ENCODE measurements around the gene CSHL1. TPM values are rescaled to one million over a fixed set of nuclear protein-coding genes. Genes with fewer than 3 reads are reported as not detected.
A peak's percentile ranks its signal among the peaks of the same experiment; 100 is the strongest.

The CSHL1 gene
- total RNA-seq, 2 experiments from 2014 or later = not detected

DNA sequence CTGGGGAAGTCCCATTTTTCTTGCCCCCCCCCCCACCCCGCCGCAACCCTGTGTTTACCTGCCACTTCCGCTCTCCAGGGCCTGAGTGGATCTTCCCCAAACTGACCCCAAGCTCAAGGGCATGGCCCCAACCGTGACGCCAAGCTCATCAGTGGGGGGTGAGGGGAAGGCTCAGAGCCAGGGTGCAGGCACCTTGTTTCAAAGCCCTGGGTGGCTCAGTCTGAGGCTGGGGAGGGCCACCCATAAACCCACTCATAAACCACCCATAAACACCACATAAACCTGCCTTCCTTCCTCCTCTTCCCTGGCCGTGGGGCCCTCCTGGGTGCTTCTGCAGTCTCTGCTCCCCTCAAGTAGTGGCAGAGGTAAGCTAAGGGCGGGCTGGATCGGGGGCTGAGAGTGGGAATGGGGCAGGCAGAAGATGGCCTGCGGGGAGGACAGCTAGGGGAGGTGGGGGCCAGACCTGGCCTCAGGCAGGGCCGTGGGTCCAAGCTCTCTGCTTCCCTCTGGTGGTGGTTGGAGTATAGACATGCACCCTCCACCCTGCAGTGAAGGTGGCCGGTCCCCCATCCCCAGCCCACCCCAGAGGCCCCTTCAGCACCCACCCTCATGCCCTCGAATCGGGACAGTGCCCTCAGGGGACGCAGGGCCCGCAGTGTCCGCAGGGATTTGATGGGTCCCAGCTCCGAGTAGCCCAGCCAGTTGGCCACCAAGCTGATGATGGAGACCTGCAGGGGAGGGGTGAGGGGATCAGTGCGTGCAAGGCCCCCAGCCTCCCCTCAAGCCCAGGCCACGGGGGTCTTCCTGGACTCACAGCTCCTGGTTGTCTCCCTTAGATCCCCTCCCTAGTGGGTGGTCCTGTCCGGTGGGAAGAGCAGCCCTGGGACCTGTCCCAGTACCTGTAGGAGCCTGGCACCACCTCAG is 35.6 kb upstream of the CSHL1 start:
- Mint-ChIP-seq H3K27ac (peak overlapping the region; percentile 87), H3K36me3 (ENCODE audit: low read depth) (no peaks in the 10 kb centered on the region), H3K4me1 (peaks cover 18% of the 10 kb centered on the region), H3K4me3 (peak overlapping the region; percentile 50), H3K9me3 (no peaks in the 10 kb centered on the region), H3K27me3 (peaks cover 11% of the 10 kb centered on the region)
- ChIA-PET POLR2A (no interaction called here), CTCF (interaction anchor here (0.7 to 3.1 kb wide), 32 partner anchors 9 to 248 kb away, joined by 3 to 38 read pairs (median 5); partner anchors contain the start of genes CD79B, GH1, ICAM2 and PRR29)
- peak; percentile 64 for DNase-seq

DNA sequence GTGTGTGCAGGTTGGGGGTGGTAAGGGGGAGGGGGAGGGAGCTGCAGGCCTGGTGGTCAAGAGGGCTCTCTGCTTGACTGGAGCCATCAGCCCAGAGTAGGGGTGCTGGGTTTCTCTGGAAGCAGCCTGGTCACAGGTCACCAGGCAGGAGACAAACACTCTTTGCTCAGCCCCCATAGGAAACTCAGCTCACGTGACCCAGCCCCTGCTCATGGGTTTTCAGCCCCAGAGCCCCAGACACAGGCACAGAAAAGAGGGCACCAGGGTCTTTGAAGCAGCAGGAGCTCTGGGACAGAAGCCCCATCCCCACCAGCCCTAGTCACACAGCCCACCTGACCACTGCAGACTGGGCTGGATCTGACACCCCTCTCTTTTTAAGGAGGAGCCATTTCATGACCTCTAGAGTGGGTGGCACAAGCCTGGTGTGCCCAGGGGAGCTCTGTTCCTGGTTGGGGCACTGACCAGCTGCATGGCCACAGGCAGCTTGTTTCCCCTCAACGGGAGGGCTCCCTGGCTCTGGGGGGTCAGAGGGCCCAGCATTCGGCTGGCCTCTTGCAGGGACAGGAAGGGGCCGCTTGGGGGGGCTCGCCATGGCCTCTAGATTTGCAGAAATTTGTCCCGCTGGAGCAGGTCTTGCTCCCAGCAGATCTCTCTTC is 34.9 kb upstream of the CSHL1 start:
- Mint-ChIP-seq H3K27me3 (peaks cover 11% of the 10 kb centered on the region), H3K9me3 (no peaks in the 10 kb centered on the region)

DNA sequence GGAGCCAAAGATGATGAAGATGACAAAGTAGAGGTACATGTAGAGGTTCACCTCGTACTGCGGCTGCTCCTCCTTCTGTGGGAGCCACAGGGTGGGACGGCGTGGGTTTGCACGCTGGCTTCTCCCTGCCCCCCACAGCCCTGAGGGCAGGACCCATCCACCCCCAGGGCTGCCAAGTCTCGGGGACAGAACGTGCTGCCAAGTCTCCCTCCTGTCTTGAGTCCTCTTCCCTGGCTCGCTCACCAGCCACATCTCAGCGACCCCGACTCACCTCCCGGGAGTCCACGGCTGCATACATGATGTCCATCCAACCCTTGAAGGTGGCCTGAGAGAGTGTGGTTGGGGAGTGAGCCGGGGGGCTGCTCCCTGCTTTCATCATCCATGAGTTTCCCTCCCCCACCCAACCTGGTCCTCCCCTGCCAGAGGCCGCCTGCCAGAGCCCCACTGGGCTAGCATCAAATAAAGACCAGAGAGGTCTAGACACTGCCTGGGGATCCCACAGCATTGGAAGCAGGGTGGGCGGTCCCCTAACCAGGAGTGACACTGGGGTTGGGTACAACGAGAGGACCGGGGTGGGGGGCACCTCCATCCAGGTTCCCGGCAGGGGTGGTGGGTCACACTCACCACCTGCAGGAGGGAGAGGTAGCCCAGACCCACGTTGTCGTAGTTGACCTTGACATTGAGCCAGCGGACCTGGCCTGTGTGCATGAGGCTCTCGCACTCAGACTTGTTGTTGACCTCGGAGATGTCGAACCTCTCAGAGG is 33.9 kb upstream of the CSHL1 start:
- Mint-ChIP-seq H3K9me3 (no peaks in the 10 kb centered on the region), H3K4me3 (no peak overlapping the region), H3K27me3 (peaks cover 11% of the 10 kb centered on the region), H3K36me3 (ENCODE audit: low read depth) (no peaks in the 10 kb centered on the region), H3K27ac (peak overlapping the region; percentile 69), H3K4me1 (peaks cover 18% of the 10 kb centered on the region)
- ChIA-PET POLR2A (no interaction called here), CTCF (interaction anchor here (1.2 to 3.2 kb wide), 6 partner anchors 9 to 41 kb away, joined by 3 to 38 read pairs (median 10); partner anchors contain the start of gene CD79B)
- DNase-seq = no peak

More for the DNA sequence above, 34.9 kb upstream of the CSHL1 start:
- ChIA-PET CTCF (interaction anchor here (0.7 to 3.1 kb wide), 31 partner anchors 8 to 249 kb away, joined by 3 to 38 read pairs (median 5); partner anchors contain the start of genes CD79B, GH1, ICAM2 and PRR29), POLR2A (no interaction called here)
- Mint-ChIP-seq H3K4me3 (no peak overlapping the region), H3K27ac (no peak overlapping the region), H3K36me3 (ENCODE audit: low read depth) (no peaks in the 10 kb centered on the region), H3K4me1 (peaks cover 18% of the 10 kb centered on the region)
- DNase-seq = no peak

DNA sequence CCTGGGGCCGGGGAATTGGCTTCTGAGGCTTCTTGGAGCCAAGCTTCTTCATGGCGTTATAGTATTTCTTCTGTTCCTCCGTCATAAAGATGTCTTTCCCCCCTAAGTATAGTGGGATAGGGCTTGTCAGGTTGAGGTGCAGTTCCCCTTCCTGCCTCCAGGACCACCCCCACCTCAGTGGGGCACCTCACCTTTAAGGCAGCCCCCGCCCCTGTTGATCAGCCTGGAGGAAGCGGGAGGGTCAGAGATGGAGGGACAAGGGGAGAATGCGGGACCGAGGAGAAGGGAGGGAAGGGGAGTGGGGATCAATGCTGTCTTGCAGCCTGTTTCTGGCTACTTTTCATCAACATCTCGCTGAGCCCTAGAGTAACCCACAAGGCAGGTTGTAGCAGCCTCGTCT is 32.7 kb upstream of the CSHL1 start:
- CTCF ChIA-PET = interaction anchor here (0.6 to 3.2 kb wide), 3 partner anchors 12 to 24 kb away, joined by 3 to 11 read pairs (median 7); partner anchors contain the start of gene CD79B
- peaks cover 11% of the 10 kb centered on the region for H3K27me3 Mint-ChIP-seq
- peaks cover 24% of the 10 kb centered on the region for H3K4me1 Mint-ChIP-seq
- POLR2A ChIA-PET = no interaction called here
- DNase-seq = no peak
- H3K4me3 Mint-ChIP-seq = no peak overlapping the region
- peak overlapping the region; percentile 41 for H3K27ac Mint-ChIP-seq
- H3K9me3 Mint-ChIP-seq = no peaks in the 10 kb centered on the region
- no peaks in the 10 kb centered on the region for H3K36me3 Mint-ChIP-seq (ENCODE audit: low read depth)

DNA sequence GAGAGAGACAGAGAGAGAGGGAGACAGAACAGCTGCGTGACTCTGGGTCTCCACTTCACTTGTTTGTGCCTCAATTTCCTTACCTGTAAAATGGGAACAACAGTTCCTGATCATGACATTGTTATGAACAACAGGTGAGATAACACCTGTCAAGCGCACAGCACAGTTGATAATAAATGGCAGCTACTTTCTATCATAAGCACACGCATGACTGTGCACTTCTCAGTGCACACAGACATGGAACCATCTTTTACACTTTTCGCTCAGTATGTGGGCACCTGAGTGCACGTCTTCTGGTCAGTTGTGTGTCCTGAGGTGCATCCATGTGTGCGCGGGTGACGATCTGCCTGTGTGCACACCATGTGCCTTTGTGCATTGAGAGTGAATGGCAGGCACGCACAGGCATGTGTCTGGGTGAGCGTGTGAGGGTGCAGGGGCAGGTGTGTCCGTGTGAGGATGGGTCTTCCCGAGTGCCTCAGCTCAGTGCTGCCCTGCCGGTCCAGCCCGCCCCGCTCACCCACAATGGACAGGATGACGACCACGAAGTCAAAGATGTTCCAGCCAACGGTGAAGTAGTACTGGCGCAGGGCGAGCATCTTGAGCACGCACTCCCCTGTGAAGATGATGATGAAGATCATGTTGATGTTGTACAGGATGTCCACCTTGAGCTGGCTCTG is 31.4 kb upstream of the CSHL1 start:
- POLR2A ChIA-PET = no interaction called here
- H3K4me1 Mint-ChIP-seq = peaks cover 31% of the 10 kb centered on the region
- no peaks in the 10 kb centered on the region for H3K36me3 Mint-ChIP-seq (ENCODE audit: low read depth)
- peak overlapping the region; percentile 5 for H3K27ac Mint-ChIP-seq
- no peak overlapping the region for H3K4me3 Mint-ChIP-seq
- H3K27me3 Mint-ChIP-seq = peaks cover 11% of the 10 kb centered on the region
- no peak for DNase-seq
- no peaks in the 10 kb centered on the region for H3K9me3 Mint-ChIP-seq
- CTCF ChIA-PET = interaction anchor here (0.6 to 3.2 kb wide), 5 partner anchors 10 to 83 kb away, joined by 3 to 11 read pairs (median 4); partner anchors contain the start of gene CD79B

DNA sequence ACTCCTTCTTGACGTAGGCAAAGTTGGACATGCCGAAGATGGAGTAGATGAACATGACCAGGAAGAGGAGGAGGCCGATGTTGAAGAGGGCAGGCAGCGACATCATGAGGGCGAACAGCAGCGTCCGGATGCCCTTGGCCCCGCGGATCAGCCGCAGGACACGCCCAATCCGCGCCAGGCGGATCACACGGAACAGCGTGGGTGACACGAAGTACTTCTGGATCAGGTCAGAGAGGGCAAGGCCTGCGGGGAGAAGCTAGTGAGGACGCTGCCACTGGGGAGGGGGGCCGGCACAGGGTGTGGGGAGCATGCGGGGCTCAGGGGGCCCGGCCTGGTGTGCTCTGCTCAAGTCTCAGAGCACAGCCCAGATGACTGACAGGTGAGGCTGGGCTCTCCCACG is 30.7 kb upstream of the CSHL1 start:
- H3K4me3 Mint-ChIP-seq = no peak overlapping the region
- no peaks in the 10 kb centered on the region for H3K36me3 Mint-ChIP-seq (ENCODE audit: low read depth)
- H3K4me1 Mint-ChIP-seq = peaks cover 29% of the 10 kb centered on the region
- ChIA-PET CTCF (interaction anchor here (0.6 to 3.2 kb wide), 6 partner anchors 10 to 83 kb away, joined by 3 to 11 read pairs (median 4); partner anchors contain the start of gene CD79B), POLR2A (no interaction called here)
- no peak overlapping the region for H3K27ac Mint-ChIP-seq
- no peaks in the 10 kb centered on the region for H3K9me3 Mint-ChIP-seq
- DNase-seq = no peak
- peaks cover 11% of the 10 kb centered on the region for H3K27me3 Mint-ChIP-seq

DNA sequence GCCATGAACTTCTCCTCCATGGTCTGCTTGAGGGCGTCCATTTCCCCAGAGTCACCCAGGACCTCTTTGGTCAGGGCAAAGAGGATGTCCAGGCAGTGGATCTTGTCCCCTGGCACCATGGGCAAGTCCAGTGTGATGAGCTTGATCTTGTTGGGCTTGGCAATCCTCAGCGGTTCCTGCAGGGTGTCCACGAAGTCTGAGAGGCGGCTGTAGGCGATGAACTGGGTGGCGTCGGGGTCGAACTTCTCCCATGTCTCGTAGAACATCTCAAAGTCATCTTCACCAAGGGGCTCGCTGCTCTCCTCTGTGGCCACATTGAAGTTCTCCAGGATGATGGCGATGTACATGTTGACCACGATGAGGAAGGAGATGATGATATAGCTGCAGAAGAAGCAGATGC is 30.1 kb upstream of the CSHL1 start:
- ChIA-PET CTCF (interaction anchor here (0.9 to 2.5 kb wide), 3 partner anchors 12 to 49 kb away, joined by 4 to 8 read pairs (median 7); no protein-coding TSS in a partner anchor), POLR2A (no interaction called here)
- no peaks in the 10 kb centered on the region for H3K36me3 Mint-ChIP-seq (ENCODE audit: low read depth)
- H3K27ac Mint-ChIP-seq = no peak overlapping the region
- H3K4me1 Mint-ChIP-seq = peaks cover 23% of the 10 kb centered on the region
- DNase-seq = no peak
- H3K27me3 Mint-ChIP-seq = peaks cover 11% of the 10 kb centered on the region
- H3K9me3 Mint-ChIP-seq = no peaks in the 10 kb centered on the region
- no peak overlapping the region for H3K4me3 Mint-ChIP-seq

DNA sequence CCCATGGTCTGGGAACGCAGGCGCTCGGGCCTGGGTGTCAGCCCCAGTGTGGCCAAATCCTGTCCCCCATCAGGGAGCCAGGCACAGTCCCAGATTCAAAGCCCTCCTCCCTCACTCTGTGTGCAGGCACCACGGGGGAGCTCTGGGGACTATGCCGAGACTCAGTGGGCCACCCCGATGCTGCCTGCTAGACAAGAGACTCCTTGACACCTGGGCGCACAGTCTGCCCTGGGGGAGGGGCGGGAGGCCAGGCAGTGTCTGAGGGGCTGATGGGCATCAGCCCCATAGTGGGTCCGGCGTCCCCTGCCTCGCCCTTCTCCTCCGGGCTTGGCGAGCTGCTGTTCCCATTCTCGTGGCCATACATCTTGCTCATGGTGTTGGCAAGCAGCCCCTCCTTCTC is 29.5 kb upstream of the CSHL1 start:
- Mint-ChIP-seq H3K4me1 (peaks cover 20% of the 10 kb centered on the region), H3K27ac (no peak overlapping the region), H3K9me3 (no peaks in the 10 kb centered on the region), H3K36me3 (ENCODE audit: low read depth) (no peaks in the 10 kb centered on the region), H3K27me3 (peaks cover 11% of the 10 kb centered on the region), H3K4me3 (no peak overlapping the region)
- ChIA-PET POLR2A (no interaction called here), CTCF (interaction anchor here (1.0 to 2.0 kb wide), 3 partner anchors 10 to 21 kb away, joined by 3 to 8 read pairs (median 3); no protein-coding TSS in a partner anchor)
- DNase-seq = no peak

DNA sequence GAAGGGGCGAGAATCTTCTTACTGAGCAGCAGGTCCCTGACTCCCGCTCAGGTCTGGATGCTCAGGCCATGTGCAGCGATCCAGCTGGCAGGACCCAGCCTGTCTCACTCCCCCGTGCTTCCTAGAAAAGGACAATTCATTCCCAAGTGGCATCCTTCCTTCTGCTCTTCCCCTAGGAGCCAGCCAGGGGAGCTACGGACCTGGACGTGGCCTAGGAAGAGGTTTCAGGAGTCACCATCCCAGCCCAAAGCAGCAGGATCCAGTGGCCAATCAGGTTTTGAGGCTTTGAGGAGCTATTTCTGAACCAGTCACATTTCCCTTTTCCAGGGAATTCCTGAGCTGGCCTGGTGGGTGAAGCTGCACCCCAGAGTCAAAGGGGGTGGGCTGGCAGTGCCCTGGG is 28.8 kb upstream of the CSHL1 start:
- Mint-ChIP-seq H3K27me3 (peaks cover 14% of the 10 kb centered on the region), H3K4me3 (no peak overlapping the region), H3K27ac (no peak overlapping the region), H3K4me1 (peaks cover 17% of the 10 kb centered on the region), H3K36me3 (ENCODE audit: low read depth) (no peaks in the 10 kb centered on the region), H3K9me3 (no peaks in the 10 kb centered on the region)
- ChIA-PET CTCF (interaction anchor here (1.0 to 2.0 kb wide), 3 partner anchors 9 to 20 kb away, joined by 3 to 8 read pairs (median 3); no protein-coding TSS in a partner anchor), POLR2A (no interaction called here)
- DNase-seq = no peak

DNA sequence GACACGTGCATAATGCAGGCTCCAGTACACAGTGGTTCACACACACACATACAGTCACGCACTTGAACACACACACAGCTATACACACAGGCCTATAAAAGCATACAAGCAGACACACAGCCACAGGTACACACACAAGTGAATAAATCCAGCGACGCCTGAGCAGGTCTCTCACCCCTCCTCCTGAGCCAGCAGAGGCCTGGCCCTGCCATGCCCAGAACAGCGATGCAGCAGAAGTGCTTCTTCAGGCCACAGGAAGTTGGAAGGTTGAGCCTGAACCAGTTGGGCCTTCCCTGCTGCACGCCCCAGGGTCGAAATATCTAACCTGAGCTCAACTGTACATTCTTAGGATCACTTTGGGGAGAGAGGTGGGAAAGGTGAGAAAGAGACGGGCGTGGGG is 28.3 kb upstream of the CSHL1 start:
- Mint-ChIP-seq H3K27me3 (peaks cover 12% of the 10 kb centered on the region), H3K9me3 (no peaks in the 10 kb centered on the region), H3K4me3 (no peak overlapping the region), H3K36me3 (ENCODE audit: low read depth) (no peaks in the 10 kb centered on the region), H3K27ac (no peak overlapping the region), H3K4me1 (peaks cover 17% of the 10 kb centered on the region)
- DNase-seq = no peak
- ChIA-PET CTCF (interaction anchor here (1.0 to 2.0 kb wide), 3 partner anchors 8 to 20 kb away, joined by 3 to 8 read pairs (median 3); no protein-coding TSS in a partner anchor), POLR2A (no interaction called here)

DNA sequence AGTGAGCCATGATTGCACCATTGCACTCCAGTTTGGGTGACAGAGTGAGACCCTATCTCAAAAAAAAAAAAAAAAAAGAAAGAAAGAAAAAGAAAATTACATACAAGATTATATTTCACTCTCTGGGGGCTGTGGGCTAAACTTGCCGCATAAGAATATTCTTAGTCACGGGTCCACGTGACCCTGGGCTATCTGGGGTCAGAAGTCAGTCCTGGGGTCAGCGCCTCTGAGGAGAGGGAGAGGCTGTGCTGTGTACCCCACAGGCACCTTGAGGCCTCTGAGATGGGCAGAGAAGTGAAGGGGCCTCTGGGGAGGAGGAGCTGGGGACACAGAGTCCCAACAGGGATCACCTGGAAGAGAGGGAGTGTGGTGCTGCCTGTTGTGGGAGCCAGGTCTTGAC is 26.9 kb upstream of the CSHL1 start:
- no peak overlapping the region for H3K27ac Mint-ChIP-seq
- no peaks in the 10 kb centered on the region for H3K9me3 Mint-ChIP-seq
- ChIA-PET CTCF (interaction anchor here (0.6 kb wide), 1 partner anchor 342 kb away, joined by 4 read pairs; no protein-coding TSS in a partner anchor), POLR2A (no interaction called here)
- no peak overlapping the region for H3K4me3 Mint-ChIP-seq
- H3K27me3 Mint-ChIP-seq = peaks cover 9% of the 10 kb centered on the region
- DNase-seq = no peak
- no peaks in the 10 kb centered on the region for H3K36me3 Mint-ChIP-seq (ENCODE audit: low read depth)
- H3K4me1 Mint-ChIP-seq = peaks cover 21% of the 10 kb centered on the region

DNA sequence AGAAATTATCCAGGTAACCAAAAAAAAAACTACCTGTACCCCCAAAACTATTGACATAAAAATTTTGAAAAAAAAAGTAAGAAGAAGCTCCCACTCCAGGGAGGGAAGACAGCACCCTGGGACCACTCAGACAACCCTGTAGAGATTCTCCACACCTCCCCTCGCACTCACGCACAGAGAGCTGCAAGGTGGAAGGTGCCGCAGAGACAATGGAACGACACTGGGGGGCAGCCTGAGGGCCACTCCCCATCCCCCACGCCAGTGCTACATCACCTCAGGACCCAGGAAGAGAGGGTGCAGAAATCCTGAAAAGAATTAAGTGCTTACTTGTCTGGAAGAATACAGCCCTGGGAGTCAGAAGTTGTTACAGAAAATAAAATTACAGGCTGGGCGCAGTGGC is 26.3 kb upstream of the CSHL1 start:
- H3K27me3 Mint-ChIP-seq = peaks cover 4% of the 10 kb centered on the region

More for the DNA sequence above, 26.3 kb upstream of the CSHL1 start:
- no peak for DNase-seq
- Mint-ChIP-seq H3K9me3 (no peaks in the 10 kb centered on the region), H3K4me3 (no peak overlapping the region), H3K27ac (peak overlapping the region; percentile 72), H3K4me1 (peaks cover 26% of the 10 kb centered on the region), H3K36me3 (ENCODE audit: low read depth) (no peaks in the 10 kb centered on the region)
- ChIA-PET CTCF (interaction anchor here (0.6 to 0.9 kb wide), 5 partner anchors 10 to 295 kb away, joined by 3 to 5 read pairs (median 4); no protein-coding TSS in a partner anchor), POLR2A (no interaction called here)

All from activated CD4-positive, alpha-beta T cell treated with anti-CD3 and anti-CD28 coated beads, Interleukin-2, amount 10 ng/mL, durations not matched to agents 7 days and 5 days (primary cell).